HG02642 (cell line): ENCODE results near the gene PRDM8.
"Not testable (repeated sequence)": the region's sequence is repeated elsewhere in the genome, so short reads cannot be mapped to it uniquely, and the experiment has no call there.

Experiments used
- ATAC-seq: cut with Tn5 transposase; IDR thresholded peaks from one replicate; pipeline ENCODE4 v1.9.1; 2021; ENCODE audit warnings: mild to moderate bottlenecking; ENCODE audit not compliant: unreplicated experiment, poor library complexity

Gene PRDM8

GRCh38 chr4:80220711-80221110, 23.4 kb downstream of the PRDM8 start:
- no peak for ATAC-seq

GRCh38 chr4:80221161-80221560, 23.9 kb downstream of the PRDM8 start:
- ATAC-seq = no peak

- ATAC-seq = no peak
Measured at GRCh38 chr4:80225595-80225994, 28.3 kb downstream of the PRDM8 start.

- no peak for ATAC-seq
Measured at GRCh38 chr4:80226094-80226493, 28.8 kb downstream of the PRDM8 start.

DNA sequence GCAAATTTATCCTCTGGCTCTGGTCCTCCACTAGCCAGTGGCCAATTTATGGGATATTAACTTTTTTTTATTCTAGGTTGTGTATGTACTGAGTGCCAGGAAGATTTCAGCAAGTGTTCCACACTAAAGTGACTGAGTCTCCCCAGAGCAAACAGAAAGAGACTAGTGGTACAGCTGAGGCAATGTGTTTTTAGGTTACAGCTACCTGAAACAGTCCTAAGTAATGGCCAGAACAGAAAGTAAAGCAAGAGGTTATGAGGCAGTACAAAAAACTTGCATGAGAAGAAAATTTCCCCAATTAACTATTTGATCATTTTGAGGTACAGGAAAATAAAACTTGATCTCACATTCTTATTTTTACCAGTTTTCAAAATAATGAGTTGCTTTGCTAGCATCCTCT, 31.2 kb downstream of the PRDM8 start:
- ATAC-seq = peak; percentile 43

DNA sequence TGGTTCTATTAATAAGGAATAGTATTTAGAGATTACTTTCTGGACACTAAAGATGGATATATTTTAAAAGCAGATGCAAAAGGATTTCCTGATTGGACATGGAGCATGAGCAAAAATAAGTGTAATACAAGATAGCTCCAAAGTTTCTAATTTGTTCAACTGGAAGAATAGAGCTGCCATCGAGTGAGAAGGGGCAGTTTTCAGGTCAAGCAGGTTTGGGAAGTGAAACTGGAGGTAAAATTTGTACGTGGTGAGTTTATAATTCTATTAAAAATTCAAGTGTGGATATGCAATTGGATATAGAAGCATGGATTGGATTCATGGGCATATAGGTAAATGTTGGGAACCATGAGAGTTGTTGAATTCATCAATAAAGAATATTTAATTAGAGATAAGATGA, 31.8 kb downstream of the PRDM8 start:
- ATAC-seq = peak; percentile 21

DNA sequence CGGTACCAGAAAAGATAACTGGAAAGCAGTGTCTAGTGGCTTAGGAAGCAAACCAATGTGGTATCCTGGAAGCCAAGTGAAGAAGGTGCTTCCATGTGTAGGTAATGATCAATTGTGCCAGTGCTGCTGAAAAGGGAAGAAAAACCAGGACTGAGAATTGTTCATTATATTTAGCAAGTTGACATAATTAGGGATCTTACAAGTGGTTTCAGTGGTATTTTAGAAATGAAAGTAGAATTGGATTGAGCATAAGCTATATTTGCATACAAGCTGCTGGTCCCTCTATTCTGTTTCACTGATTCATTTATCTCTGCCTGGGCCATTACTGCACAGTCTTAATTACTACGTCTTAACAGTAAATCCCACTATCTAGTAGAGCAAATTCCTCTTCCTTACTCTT, 32.3 kb downstream of the PRDM8 start:
- peak; percentile 98 for ATAC-seq

DNA sequence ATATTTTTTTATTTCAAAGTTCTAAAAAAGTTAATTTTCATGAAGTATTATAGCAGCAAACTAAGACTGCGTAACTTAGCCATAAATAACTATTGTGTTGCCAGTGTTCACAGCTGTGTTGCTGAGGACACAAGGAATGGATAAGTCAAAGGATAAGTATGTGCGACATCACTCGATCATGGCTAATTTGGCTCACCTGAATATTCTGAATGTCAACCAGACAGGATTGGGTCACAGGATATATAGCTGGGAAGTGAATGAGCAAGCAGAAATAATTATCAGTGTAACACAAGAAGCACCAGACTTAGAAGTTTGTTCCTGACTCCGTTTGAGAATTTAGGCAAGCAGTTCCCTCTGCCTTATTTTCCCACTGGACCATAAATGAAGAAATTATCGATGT, 33.9 kb downstream of the PRDM8 start:
- no peak for ATAC-seq

- ATAC-seq = no peak
Measured at GRCh38 chr4:80232707-80233370, 35.5 kb downstream of the PRDM8 start.

DNA sequence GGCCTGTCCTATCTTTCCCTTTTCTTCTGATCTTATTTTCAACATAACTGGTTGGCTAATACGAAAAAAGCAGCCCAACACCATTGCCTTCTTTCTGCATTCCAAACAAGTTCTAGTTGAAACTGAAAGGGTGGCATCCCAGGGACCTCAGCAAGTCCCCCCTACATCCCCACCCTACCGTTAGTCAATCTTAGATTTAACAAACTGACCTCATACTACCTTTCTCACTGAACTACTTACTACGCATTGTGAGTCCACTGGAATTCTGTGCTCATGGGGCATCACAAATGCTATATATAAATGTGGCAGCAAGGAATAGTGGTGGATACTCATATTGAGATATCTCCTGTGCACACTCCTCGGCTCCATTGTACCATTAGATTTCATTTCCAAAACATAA, 36.1 kb downstream of the PRDM8 start:
- ATAC-seq = no peak

DNA sequence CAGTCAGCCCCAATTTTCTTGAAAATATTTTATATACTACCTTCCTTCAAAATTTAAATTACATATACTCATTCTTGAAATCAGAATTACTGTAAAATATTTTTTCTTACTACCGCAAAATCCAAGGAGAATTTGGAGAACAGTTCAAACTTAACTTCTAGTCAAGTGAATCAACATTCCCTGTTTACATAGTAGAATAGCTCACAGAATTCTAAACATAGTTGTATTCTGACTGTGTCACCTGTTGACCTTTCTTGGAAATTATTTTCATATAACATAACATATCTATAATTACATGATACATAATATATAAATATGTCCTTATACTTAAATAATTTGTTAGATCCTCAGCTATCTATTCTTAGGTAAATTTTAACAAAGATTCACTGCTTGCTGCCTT, 38.1 kb downstream of the PRDM8 start:
- ATAC-seq = no peak

- no peak for ATAC-seq
Measured at GRCh38 chr4:80237992-80238391, 40.7 kb downstream of the PRDM8 start.

DNA sequence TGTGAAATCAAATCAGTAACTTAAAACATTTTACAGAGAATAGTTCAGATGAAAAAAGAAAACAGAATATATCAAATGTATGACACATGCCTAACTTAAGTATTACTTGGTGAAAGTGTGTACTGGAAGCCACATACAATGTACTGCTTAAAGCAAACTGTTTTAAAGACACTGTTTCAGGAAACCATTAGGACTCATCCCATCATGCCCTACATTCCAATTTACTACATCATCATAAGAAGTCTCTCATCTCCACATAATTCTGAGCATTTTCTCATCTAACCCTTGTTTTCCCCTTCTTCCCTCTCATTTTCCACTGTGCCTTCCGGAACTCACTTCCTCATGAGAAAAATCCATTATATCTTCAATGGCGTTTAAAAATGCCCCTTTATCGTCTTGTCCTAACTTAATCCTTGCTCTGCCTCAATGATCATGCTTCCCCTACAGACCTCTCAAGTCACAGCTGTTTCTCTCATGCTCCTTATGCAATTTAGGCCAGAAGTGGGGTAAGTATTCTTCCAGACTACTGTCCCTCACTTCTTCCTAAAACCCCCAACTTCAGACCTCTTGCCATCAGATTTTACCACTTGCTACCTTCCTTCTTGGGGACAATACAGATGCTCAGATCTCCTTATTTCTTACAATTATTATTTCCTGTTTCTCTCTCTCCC, 42.3 kb downstream of the PRDM8 start:
- no peak for ATAC-seq

DNA sequence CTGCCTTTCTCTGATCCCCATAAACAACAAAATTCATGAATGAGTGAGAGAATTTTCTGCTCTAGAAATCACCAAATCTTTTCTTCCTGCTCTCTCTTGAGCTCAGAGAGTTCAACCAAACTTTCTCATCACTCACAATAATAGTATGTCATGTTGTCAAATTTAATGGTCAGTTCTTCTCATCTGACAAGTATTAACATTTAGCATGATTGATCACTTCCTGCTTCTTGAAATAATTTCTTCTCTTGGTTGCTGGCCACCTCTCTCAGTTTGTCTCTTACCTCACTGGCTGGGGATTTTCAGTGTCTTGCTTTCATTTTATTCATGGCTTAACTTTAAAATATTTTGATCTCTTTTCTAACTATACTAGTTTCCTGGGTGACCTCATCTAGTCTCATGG, 43.7 kb downstream of the PRDM8 start:
- ATAC-seq = no peak

DNA sequence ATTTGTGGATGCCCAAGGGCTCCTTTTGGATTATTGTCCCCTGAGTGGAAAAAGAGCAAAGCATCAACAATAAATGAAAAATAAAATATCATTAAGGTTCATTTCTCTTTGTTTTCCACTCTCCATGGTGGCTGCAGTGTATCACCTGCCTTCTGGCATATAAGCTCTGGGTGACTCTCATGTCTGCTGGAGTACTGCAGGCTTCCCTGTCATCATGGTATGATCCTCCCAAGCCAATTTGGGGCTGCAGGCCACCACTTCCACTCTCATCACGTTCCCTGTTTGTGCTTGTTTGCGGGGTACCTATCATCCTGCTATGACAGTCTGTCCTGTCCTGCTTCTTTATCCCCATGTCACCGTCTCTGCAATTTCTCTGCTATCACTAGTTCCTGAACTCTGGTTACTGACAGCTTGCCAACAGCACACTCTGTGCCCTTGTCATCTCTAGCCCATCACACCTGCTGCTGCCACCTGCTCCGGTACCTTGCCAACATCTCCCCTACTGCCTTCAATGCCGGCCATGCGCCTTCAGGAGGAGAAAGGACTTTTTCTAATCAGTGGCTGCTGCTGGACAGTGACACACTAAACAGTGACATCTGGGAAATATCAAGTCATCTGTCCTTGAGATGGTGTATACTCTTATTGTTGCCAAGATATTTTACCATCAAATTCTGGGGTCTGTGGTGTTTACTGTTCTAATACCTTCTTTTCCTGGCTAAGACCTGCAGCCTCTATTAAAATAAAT, 46.1 kb downstream of the PRDM8 start:
- ATAC-seq = no peak

DNA sequence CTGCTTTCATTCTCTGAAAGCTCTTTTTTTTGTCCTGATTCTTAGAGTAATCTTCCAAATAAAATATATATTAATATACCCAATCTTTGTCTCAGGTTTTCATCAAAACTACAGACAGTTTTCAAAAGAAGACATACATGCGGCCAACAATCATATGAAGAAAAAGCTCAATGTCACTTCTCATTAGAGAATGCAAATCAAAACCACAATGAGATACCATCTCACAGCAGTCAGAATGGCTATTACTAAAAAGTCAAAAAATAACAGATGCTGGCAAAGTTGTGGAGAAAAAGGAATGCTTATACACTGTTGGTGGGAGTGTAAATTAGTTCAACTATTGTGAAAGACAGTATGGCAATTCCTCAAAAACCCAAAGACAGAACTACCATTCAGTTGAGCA, 50.2 kb downstream of the PRDM8 start:
- not testable (repeated sequence) for ATAC-seq

GRCh38 chr4:80249144-80249543, 51.8 kb downstream of the PRDM8 start:
- no peak for ATAC-seq

DNA sequence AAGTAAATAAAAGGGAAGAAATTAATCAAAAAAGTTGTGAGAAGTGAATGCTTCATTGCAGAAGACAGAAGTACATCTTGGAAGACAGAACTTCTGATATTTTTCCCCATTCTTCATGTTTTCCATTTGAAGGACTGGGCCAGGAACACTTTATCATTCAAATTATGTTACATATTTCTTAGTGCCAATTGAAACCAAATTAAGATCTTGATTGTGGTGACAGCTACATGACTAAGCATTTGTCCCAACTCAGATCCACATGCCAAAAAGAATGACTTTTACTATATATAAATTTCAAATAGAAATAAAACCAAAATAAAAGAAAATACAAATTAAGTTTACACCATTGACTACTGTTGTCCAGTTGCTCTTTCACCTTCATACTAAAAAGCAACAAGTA, 55.1 kb downstream of the PRDM8 start:
- no peak for ATAC-seq

DNA sequence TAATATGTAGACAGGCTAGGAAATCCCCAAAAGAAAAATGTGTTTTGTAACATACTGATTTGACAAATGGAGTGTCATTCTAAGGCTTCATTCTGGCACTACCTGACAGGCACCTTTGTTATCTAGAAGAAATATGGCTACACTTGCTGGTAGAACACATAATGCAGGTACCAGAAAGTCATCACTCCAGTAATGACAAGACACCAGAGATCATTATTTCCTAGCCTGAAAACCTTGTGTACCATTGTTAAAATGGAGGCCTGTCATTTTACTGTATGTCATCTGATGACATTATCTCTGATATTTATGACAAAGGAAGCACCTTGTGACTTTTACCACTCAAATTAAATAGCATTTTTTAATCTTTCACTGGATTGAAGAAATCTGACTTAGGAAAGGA, 55.6 kb downstream of the PRDM8 start:
- ATAC-seq = no peak

DNA sequence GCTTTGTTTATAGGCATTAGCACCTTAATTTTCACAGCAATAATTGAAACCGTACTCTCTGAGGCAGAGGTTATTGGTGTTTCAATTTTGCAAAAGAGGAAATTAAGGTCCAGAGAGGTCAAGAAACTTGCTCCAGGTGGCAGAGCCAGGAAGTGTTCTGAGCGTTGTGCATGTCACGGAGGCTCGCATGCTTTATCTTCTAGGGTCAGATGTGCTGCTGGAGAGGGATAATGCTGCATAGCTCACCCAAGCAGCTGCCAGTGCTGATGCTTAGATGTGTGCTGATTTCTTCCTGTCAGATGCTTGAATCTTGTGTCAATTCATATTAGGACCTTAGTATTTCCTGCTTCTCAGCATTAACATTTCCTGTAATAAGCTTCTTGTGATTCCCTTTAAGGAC, 56.2 kb downstream of the PRDM8 start:
- ATAC-seq = no peak
